GM21447 (cell line): ENCODE data around the gene DNAH6.

ENCODE experiments used
- ATAC-seq: cut with Tn5 transposase; IDR thresholded peaks from one replicate; pipeline ENCODE4 v1.9.1; 2021; ENCODE audit not compliant: unreplicated experiment

Gene DNAH6

GRCh38 chr2:84832772-84833461, 316.6 kb downstream of the DNAH6 start:
- ATAC-seq = peak; percentile 93

GRCh38 chr2:84833481-84834150, 317.3 kb downstream of the DNAH6 start:
- no peak for ATAC-seq

DNA sequence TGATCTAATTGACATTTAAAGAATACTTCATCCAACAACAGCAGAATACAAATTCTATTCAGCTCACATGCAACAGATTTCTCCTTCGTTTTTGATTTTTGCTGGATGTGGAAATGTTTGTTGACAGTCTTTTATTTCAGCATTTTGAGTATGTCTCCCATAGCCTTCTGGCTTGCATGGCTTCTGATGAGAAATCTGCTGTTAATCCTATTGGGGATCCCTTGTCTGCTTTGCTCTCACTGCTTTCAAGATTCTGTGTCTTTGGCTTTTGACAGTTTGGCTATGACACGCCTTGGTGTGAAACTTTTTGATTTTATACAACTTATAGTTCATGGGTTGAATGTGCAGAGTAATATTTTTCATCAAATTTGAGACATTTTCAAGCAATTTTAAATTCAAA, 319.9 kb downstream of the DNAH6 start:
- ATAC-seq = no peak

GRCh38 chr2:84838434-84839145, 322.3 kb downstream of the DNAH6 start:
- no peak for ATAC-seq

GRCh38 chr2:84839851-84840250, 323.6 kb downstream of the DNAH6 start:
- no peak for ATAC-seq

DNA sequence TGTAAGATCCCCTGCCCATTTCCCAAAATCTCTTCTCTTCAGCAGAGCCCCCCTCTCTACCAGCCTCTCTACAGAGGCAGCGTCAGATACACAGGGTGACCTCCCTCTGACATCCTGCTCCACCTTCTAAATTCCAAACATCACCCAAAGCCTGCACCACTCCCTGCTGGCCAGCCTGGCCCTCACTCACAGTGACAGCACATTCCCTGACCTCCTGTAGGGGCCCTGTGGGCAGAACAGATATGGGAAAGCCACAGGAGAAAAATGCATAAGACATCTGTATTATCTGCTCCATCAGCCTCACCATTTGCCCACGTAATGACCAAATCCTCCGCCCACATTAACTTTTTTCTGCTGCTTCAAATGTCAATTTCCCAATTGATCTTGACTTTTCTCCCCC, 324.0 kb downstream of the DNAH6 start:
- no peak for ATAC-seq

DNA sequence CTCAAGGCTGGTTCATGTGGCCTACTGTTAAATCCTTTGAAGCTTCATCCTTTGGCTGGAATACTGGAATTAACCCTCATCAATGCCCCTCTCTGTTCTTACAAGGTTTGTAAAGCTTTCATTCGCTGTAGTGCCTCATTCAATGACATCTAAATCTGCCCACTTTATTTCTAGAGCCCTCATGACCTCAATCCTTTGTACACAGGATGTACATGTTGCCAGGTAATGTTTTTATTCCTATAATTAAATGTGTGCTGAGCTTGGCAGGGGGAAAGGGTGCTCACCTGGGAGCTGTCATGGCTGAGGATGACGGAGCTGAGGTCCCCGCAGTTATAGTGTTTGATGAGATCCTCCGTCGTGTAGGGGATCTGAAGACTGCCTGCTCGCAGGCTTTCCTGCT, 325.3 kb downstream of the DNAH6 start:
- ATAC-seq = no peak

- no peak for ATAC-seq
Observed at GRCh38 chr2:84844141-84844540, 327.8 kb downstream of the DNAH6 start.

- ATAC-seq = no peak
Observed at GRCh38 chr2:84846041-84846663, 329.9 kb downstream of the DNAH6 start.

DNA sequence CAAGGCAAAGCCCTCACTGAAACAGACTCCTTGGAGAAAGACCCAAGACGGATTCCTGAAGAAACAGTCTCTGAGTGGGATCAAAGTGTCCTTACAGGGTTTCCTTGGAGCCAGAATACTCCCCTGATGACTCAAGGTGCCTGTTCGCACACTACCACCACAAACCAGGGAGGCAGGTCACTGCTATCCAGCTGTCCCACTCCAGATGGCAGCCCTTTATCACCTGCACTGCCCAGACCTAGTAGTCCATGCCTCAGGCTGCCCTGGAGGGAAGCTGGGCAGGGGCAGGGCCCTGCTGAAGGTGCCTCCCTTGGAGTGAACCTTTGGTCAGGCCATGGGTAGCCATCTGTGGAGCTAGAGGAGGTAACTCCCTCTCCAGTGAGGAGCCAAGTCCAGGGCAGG, 330.4 kb downstream of the DNAH6 start:
- ATAC-seq = no peak

DNA sequence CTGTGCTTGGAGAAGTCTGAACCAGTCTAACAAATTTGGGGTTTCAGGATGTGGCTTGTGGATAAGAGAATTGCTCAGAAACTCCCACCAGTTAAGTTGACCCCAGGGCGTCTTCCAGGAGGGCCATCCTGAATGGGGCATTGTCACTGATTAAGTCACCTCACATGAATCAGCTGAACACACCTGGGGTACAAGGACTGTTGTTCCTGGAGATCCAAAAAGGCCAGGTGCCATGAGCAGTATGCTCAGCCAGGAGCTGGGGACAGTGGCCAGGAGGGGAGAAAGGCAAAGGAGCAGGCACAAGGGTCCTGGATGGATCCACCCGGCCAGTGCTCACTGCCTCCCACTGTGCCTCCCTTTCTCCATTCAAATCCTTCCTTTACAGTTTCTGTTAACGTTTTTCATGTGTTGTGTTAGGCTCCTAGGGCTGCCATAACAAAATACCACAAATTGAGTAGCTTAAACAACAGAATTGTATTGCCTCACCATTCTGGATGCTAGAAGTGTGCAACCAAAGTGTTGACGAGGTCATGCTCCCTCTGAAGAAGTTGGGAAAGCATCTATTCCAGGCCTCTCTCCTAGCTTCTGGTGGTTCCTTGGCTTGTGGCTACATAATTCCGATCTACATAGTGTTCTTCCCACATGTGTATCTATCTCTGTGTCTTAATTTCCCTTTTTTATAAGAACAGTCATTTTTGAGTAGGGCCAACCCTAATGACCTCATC, 331.2 kb downstream of the DNAH6 start:
- ATAC-seq = no peak

DNA sequence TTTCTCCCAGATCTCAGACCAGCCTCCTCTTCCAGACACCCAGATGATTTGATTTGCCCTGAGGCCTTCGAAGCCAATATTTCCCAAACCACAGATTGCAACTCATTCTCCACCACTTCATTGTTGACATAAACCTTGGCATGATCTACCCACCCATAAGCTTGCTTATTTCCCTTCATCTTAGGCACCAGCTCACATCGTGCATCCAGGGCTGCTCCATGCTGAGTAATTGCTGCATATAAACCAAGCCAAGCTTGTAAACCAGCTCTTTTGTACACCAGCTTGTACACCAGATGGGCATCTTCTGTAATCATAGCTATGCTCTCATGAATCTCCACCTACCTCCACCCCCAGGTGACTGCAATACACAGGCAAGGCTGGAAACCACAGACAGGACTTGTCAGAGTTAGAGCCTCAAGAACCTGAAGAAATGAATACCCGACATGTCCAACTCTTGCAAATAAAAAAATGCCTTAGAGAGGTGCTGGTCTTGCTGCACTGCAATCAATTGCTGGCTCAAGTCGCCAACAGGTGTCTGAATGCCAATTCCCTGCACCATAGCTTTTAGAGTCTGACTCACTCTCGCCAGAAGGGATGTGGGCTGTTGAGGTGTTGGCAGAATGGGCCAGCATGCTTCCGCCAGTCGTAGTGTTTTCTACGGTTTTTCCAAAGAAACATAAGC, 333.1 kb downstream of the DNAH6 start:
- ATAC-seq = no peak

GRCh38 chr2:84850471-84850870, 334.2 kb downstream of the DNAH6 start:
- ATAC-seq = no peak

DNA sequence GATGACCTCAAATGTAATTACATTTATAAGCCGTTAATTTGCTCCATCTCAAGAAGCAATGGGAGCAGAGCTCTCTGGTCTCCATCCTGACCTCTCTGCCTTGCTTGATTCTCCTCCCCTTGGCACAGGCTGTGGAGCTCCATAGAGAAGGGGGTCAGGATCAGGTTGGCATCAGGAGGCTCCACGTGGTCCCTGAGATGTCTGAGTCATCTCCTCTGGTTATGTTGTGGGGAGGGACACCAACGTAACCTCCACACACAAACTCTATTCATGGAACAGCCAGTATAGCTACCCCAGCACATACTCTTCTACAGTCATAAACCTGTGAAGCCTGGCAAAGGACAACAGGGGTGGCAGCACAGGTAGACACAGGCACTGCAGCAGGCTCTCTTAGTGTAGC, 335.6 kb downstream of the DNAH6 start:
- ATAC-seq = no peak

- ATAC-seq = no peak
Observed at GRCh38 chr2:84854850-84855249, 338.6 kb downstream of the DNAH6 start.

GRCh38 chr2:84855731-84856130, 339.4 kb downstream of the DNAH6 start:
- ATAC-seq = no peak

DNA sequence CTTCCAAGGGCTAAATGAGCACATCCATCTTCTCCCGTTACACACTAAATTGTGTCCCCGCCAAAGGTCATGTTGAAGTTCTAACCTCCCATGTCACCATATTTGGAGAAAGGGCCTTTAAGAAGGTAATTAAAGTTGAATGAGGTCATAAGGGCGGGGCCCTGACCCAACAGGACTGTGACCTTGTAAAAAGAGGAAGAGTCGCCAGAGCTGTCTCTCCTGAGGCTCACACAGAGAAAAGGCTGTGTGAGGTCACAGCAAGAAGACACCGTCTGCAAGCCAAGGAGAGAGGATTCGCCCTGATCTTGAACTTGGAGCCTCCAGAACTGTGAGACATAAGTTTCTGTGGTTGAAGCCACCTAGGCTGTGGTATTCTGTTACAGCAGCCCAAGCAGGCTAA, 340.5 kb downstream of the DNAH6 start:
- no peak for ATAC-seq

GRCh38 chr2:84857566-84857965, 341.3 kb downstream of the DNAH6 start:
- ATAC-seq = no peak

DNA sequence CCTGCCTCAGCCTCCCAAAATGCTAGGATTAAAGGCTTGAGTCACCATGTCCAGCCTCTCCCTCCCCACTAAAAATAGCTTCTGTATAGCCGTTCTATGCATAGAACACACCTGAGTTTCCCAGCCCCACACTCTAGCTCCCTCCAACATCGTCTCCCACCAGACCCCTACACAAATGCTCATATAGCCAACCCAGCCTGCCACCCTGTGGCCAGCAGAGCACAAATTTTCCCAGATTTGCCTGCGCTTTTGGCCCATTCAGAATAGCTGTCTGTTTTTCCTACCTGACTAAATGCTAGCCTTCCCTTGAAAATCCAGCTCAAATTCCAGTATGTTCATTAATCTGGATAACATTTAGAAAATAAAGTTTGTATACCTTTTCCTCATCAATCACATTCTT, 341.8 kb downstream of the DNAH6 start:
- no peak for ATAC-seq

DNA sequence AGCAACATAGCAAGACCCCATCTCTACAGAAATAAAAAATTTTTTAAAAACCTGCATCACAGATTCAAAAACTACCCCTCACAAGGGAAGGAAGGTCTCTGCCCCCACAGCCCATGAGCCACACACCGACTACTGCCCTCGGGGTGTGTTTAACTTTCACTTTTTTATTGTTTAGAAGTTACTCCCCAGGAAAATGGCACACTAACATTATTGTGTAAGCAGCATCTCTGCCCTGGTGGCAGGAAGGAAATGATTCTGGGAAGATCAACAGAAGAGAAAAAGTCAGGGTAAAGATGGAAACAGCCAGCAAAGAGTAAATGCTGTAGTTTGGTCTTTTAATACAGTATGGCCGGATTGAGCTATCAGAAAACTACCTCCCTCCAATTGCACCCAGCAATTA, 342.6 kb downstream of the DNAH6 start:
- ATAC-seq = no peak

DNA sequence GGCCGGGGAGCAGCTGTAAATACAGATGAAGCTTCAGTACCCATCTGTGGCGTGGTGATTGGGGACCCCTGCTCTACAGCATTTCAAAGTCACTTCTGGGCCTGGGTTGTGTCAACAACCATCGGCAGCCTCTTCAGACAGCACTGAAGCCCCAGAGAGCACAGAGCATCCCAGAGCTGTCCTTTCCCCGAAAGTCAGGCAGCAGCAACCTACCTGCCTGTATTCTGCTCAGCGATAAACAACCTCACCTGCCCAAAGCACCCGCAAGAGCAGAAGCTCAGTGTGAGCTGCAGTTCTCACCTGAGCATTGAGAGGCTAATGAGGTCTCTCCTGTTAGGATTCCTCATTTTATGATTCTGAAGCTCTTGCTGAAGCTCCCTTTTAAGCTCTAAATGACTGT, 345.2 kb downstream of the DNAH6 start:
- no peak for ATAC-seq
